Measurements from ENCODE around the gene PDE3A. TPM values are rescaled to one million over a fixed set of nuclear protein-coding genes. Genes with fewer than 3 reads are reported as not detected.

PDE3A gene
- polyA plus RNA-seq, 3 donors = 0.10 TPM; not detected in 2

GRCh38 chr12:20356048-20356447 lies 12.3 kb upstream of the PDE3A start:
- no peak for DNase-seq

GRCh38 chr12:20360407-20360806 lies 7.9 kb upstream of the PDE3A start:
- Mint-ChIP-seq H3K9me3 (peaks cover 0 to 10% (median 0%) of the 10 kb centered on the region in 7 donors), H3K36me3 (no peaks in the 10 kb centered on the region), H3K27me3 (ENCODE audit: low read depth in 3 of 3) (peaks cover 0 to 2% (median under 1%) of the 10 kb centered on the region in 3 donors), H3K4me3 (no peak overlapping the region), H3K27ac (no peak overlapping the region), H3K4me1 (no peaks in the 10 kb centered on the region)
- Histone ChIP-seq H3K27ac (ENCODE audit: low read depth in 1 of 2, low read length in 2 of 2) (no peak overlapping the region), H3K79me2 (ENCODE audit: insufficient read depth, low read length) (no peaks in the 10 kb centered on the region), H3K36me3 (replicated peaks in 1 of 2; ENCODE audit: control insufficient read depth in 1 of 2, insufficient read depth in 2 of 2, low read length in 2 of 2) (no peaks in the 10 kb centered on the region), H3K4me2 (replicated peaks; ENCODE audit: extremely low read depth, low read length, poor library complexity, severe bottlenecking) (no peak overlapping the region), H3K9me3 (replicated peaks in 1 of 2; ENCODE audit: control insufficient read depth in 1 of 2, insufficient read depth in 1 of 2, low read length in 2 of 2) (no peaks in the 10 kb centered on the region), H3K4me3 (replicated peaks in 1 of 3; ENCODE audit: low read depth in 2 of 3, low read length in 3 of 3) (no peak overlapping the region), H4K20me1 (ENCODE audit: insufficient read depth, low read length) (no peaks in the 10 kb centered on the region), H3K9ac (ENCODE audit: insufficient read depth, low read length, poor library complexity, severe bottlenecking) (no peak overlapping the region), H2AFZ (ENCODE audit: insufficient read depth, low read depth, low read length, poor library complexity, severe bottlenecking) (no peak overlapping the region), H3K4me1 (ENCODE audit: control insufficient read depth in 1 of 2, insufficient read depth in 2 of 2, low read length in 2 of 2) (no peaks in the 10 kb centered on the region), H3K27me3 (ENCODE audit: control insufficient read depth in 2 of 2, insufficient read depth in 2 of 2, low read length in 2 of 2) (no peaks in the 10 kb centered on the region)
- no peak for DNase-seq
- TF ChIP-seq CTCF (IDR thresholded peaks at IDR 0.05) = no peak
- WGBS (ENCODE audit: insufficient coverage) = 100% methylated on average over 1 of the region's 3 CpGs
- intact Hi-C loops (cut with micrococcal nuclease) = no loop called here

More at GRCh38 chr12:20356048-20356447, 12.3 kb upstream of the PDE3A start:
- no peak for TF ChIP-seq CTCF (IDR thresholded peaks at IDR 0.05)
- no peaks in the 10 kb centered on the region for H4K20me1 ChIP-seq (ENCODE audit: insufficient read depth, low read length)
- H3K79me2 ChIP-seq (ENCODE audit: insufficient read depth, low read length) = no peaks in the 10 kb centered on the region
- no peaks in the 10 kb centered on the region for H3K9me3 ChIP-seq (replicated peaks in 1 of 2; ENCODE audit: control insufficient read depth in 1 of 2, insufficient read depth in 1 of 2, low read length in 2 of 2)
- H3K9ac ChIP-seq (ENCODE audit: insufficient read depth, low read length, poor library complexity, severe bottlenecking) = no peak overlapping the region
- H3K4me3 Mint-ChIP-seq = no peak overlapping the region
- H3K27ac ChIP-seq (ENCODE audit: low read depth in 1 of 2, low read length in 2 of 2) = no peak overlapping the region
- H3K4me2 ChIP-seq (replicated peaks; ENCODE audit: extremely low read depth, low read length, poor library complexity, severe bottlenecking) = no peak overlapping the region
- H3K4me1 ChIP-seq (ENCODE audit: control insufficient read depth in 1 of 2, insufficient read depth in 2 of 2, low read length in 2 of 2) = no peaks in the 10 kb centered on the region
- WGBS (ENCODE audit: insufficient coverage) = no CpG with 5 or more reads among the region's 2 CpGs
- H3K27me3 Mint-ChIP-seq (ENCODE audit: low read depth in 3 of 3) = peaks cover 0 to 2% (median 0%) of the 10 kb centered on the region in 3 donors
- intact Hi-C loops (cut with micrococcal nuclease) = no loop called here
- H3K4me1 Mint-ChIP-seq = no peaks in the 10 kb centered on the region
- no peak overlapping the region for H3K27ac Mint-ChIP-seq
- no peaks in the 10 kb centered on the region for H3K36me3 Mint-ChIP-seq
- H2AFZ ChIP-seq (ENCODE audit: insufficient read depth, low read depth, low read length, poor library complexity, severe bottlenecking) = no peak overlapping the region
- no peak overlapping the region for H3K4me3 ChIP-seq (replicated peaks in 1 of 3; ENCODE audit: low read depth in 2 of 3, low read length in 3 of 3)
- H3K9me3 Mint-ChIP-seq = peaks cover 0 to 19% (median 3%) of the 10 kb centered on the region in 7 donors
- H3K27me3 ChIP-seq (ENCODE audit: control insufficient read depth in 2 of 2, insufficient read depth in 2 of 2, low read length in 2 of 2) = no peaks in the 10 kb centered on the region
- H3K36me3 ChIP-seq (replicated peaks in 1 of 2; ENCODE audit: control insufficient read depth in 1 of 2, insufficient read depth in 2 of 2, low read length in 2 of 2) = no peaks in the 10 kb centered on the region

Data from CD14-positive monocyte (primary cell).